Measurements from ENCODE around the gene UBR2.

DNA sequence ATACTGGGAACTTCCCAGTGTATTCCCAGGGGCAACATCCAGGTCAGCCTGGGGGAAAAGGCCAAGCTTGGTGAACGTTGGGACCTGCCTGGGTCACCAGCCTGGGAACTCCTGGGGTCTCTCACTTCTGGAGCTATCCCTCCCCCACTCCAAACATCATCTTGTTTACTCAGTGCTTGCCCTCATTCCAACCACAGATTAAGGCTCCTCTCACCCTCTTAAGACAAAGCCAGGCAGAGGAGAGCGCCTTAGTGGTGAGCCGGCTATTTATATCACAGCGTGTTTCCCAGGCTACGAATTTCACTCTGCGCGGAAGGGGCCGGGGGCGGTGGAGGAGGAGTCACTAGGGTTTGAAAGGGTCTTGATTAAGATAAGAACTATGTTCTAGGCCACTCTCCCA is 146.5 kb downstream of the UBR2 start:
- TF ChIP-seq, protein P1, sequence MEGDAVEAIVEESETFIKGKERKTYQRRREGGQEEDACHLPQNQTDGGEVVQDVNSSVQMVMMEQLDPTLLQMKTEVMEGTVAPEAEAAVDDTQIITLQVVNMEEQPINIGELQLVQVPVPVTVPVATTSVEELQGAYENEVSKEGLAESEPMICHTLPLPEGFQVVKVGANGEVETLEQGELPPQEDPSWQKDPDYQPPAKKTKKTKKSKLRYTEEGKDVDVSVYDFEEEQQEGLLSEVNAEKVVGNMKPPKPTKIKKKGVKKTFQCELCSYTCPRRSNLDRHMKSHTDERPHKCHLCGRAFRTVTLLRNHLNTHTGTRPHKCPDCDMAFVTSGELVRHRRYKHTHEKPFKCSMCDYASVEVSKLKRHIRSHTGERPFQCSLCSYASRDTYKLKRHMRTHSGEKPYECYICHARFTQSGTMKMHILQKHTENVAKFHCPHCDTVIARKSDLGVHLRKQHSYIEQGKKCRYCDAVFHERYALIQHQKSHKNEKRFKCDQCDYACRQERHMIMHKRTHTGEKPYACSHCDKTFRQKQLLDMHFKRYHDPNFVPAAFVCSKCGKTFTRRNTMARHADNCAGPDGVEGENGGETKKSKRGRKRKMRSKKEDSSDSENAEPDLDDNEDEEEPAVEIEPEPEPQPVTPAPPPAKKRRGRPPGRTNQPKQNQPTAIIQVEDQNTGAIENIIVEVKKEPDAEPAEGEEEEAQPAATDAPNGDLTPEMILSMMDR (conservative IDR thresholded peaks at IDR 0.05; ENCODE audit: low read length), result no peak
- TF ChIP-seq EZH2phosphoT487 (IDR thresholded peaks at IDR 0.05; ENCODE audit: borderline replicate concordance), result no peak

Data from Loucy (cell line).